Endothelial cell of umbilical vein (primary cell): ENCODE results near the gene KCTD19. TPM values are rescaled to one million over a fixed set of nuclear protein-coding genes. Genes with fewer than 3 reads are reported as not detected.

ENCODE experiments used
- BruUV-seq: library from RNA; stranded (reverse); fragments of 400-500 nt; replicated peaks from 2 replicates; lab custom pipeline; 2021; lab: Mats Ljungman, UMichigan
- CTCF ChIA-PET: fragments of 300-600, 350-600 bp; sonication (Branson Sonifier 250); formaldehyde crosslinking; loops from one replicate; lab custom pipeline; 2021; ENCODE audit warnings: antibody characterized with exemption, inconsistent platforms; lab: Charles Lee
- POLR2A ChIA-PET: fragments of 300-600, 350-600 bp; sonication (Branson Sonifier 250); formaldehyde crosslinking; loops from one replicate; lab custom pipeline; 2021; ENCODE audit warnings: antibody characterized with exemption, inconsistent platforms; lab: Charles Lee
- DNase-seq: peaks from one replicate; pipeline ENCODE4 v3.0.0-alpha.2; 2011; ENCODE audit warnings: low read depth, low spot score
- FAIRE-seq: peaks from 2 replicates; lab custom pipeline; 2011; peaks lifted over from hg19 to GRCh38; lab: Jason Lieb, UNC
- H2AFZ ChIP-seq: 2 replicates; pipeline ENCODE4 v1.6.0; 2012; ENCODE audit warnings: low read depth, low read length, control low read depth, inconsistent platforms
- H3K27ac ChIP-seq: 2 replicates; pipeline ENCODE4 v1.5.1; 2011; ENCODE audit warnings: low read depth, mild to moderate bottlenecking, control low read depth, low read length, moderate library complexity; ENCODE audit not compliant: insufficient read depth
- H3K27me3 ChIP-seq, 2 experiments: 2 replicates each; pipeline versions ENCODE4 v1.6.0 to v1.6.1; 2011; ENCODE audit warnings: low read length in 2 of 2, mixed read lengths in 1 of 2; ENCODE audit not compliant: control insufficient read depth in 2 of 2, insufficient read depth in 2 of 2
- H3K36me3 ChIP-seq, 2 experiments: 2 replicates in 1 of 2; 3 replicates in 1 of 2; pipeline ENCODE4 v1.5.1; 2011; ENCODE audit warnings: low read length in 2 of 2, mild to moderate bottlenecking in 1 of 2, moderate library complexity in 1 of 2; ENCODE audit not compliant: control insufficient read depth in 2 of 2, insufficient read depth in 2 of 2; ENCODE audit errors: extremely low read depth in 1 of 2
- H3K4me1 ChIP-seq: 3 replicates; pipeline ENCODE4 v1.5.1; 2011; ENCODE audit warnings: mild to moderate bottlenecking, low read length; ENCODE audit not compliant: control insufficient read depth, insufficient read depth; ENCODE audit errors: extremely low read depth
- H3K4me2 ChIP-seq: 2 replicates; pipeline ENCODE4 v1.6.1; 2011; ENCODE audit warnings: low read length, control low read depth, mixed read lengths; ENCODE audit not compliant: insufficient read depth
- H3K4me3 ChIP-seq, 3 experiments: fragments of 200-600 bp in 1 of 3; sonication (generic), shearing (Covaris generic) in 1 of 3; replicated peaks in 1 of 3; 2 replicates each; pipeline ENCODE4 v1.5.1; 2011 to 2016; ENCODE audit warnings: control low read depth in 3 of 3, low read length in 3 of 3, mild to moderate bottlenecking in 2 of 3, inconsistent platforms in 1 of 3, low read depth in 1 of 3, moderate library complexity in 1 of 3; ENCODE audit not compliant: insufficient read depth in 1 of 3
- H3K79me2 ChIP-seq: 2 replicates; pipeline ENCODE4 v1.6.0; 2012; ENCODE audit warnings: low read length, inconsistent platforms; ENCODE audit not compliant: control insufficient read depth, insufficient read depth
- H3K9ac ChIP-seq: replicated peaks from 2 replicates; pipeline ENCODE3; 2011; ENCODE audit warnings: low read length, control low read depth; ENCODE audit not compliant: insufficient read depth; ENCODE audit errors: extremely low read depth
- H3K9me1 ChIP-seq: replicated peaks from 3 replicates; pipeline ENCODE4 v1.6.0; 2011; ENCODE audit warnings: mild to moderate bottlenecking, low read length; ENCODE audit not compliant: control insufficient read depth, insufficient read depth; ENCODE audit errors: extremely low read depth
- H3K9me3 ChIP-seq: replicated peaks from 2 replicates; pipeline ENCODE4 v1.5.1; 2012; ENCODE audit warnings: low read length, inconsistent platforms; ENCODE audit not compliant: control insufficient read depth, insufficient read depth
- H4K20me1 ChIP-seq: replicated peaks from 2 replicates; pipeline ENCODE3; 2011; ENCODE audit warnings: mild to moderate bottlenecking, low read length; ENCODE audit not compliant: control insufficient read depth, insufficient read depth; ENCODE audit errors: extremely low read depth
- EZH2 ChIP-seq: IDR thresholded peaks from 2 replicates; pipeline ENCODE4 v1.6.1; 2012; ENCODE audit warnings: borderline replicate concordance, low read depth, mild to moderate bottlenecking, moderate library complexity, low read length, inconsistent platforms; ENCODE audit not compliant: severe bottlenecking
- FOS ChIP-seq: IDR thresholded peaks from 2 replicates; pipeline ENCODE4 v1.6.1; 2011; ENCODE audit warnings: mild to moderate bottlenecking, low read length, moderate library complexity, borderline replicate concordance; ENCODE audit not compliant: insufficient read depth
- GATA2 ChIP-seq: IDR thresholded peaks from 2 replicates; pipeline ENCODE4 v1.7.0; 2011; ENCODE audit warnings: low read depth, mild to moderate bottlenecking, moderate library complexity, mixed read lengths, low read length; ENCODE audit not compliant: insufficient read length, insufficient read depth
- JUN ChIP-seq: IDR thresholded peaks from 2 replicates; pipeline ENCODE4 v1.6.1; 2011; ENCODE audit warnings: borderline replicate concordance, low read depth; ENCODE audit not compliant: insufficient read length, insufficient read depth
- MAX ChIP-seq: IDR thresholded peaks from 2 replicates; pipeline ENCODE4 v1.6.1; 2011; ENCODE audit not compliant: insufficient read depth, insufficient read length
- MYC ChIP-seq: IDR thresholded peaks from one replicate; pipeline ENCODE4 v1.6.1; 2011; ENCODE audit warnings: mild to moderate bottlenecking, low read depth, low read length
- POLR2A ChIP-seq: IDR thresholded peaks from 2 replicates; pipeline ENCODE4 v1.6.1; 2012; ENCODE audit warnings: low read depth, mild to moderate bottlenecking, control low read depth, low read length
- POLR2AphosphoS5 ChIP-seq: IDR thresholded peaks from 2 replicates; pipeline ENCODE4 v1.6.1; 2012; ENCODE audit warnings: low read depth, mild to moderate bottlenecking, control low read depth, low read length, moderate library complexity; ENCODE audit not compliant: insufficient read depth
- dilution Hi-C: fragments of 300-500 bp; cut with MboI; formaldehyde crosslinking; loops from one replicate; pipeline ENCODE4 v1.15.0; 2019; ENCODE audit warnings: low sequenced_read_pairs; ENCODE audit not compliant: extremely low pct_ligation_motif_present
- intact Hi-C: fragments of 100-400 bp; cut with micrococcal nuclease; formaldehyde crosslinking; loops from one replicate; pipeline ENCODE4 v1.10.0; 2022
- polyA plus RNA-seq, 4 experiments: library from polyadenylated mRNA; depleted of rRNA in 3 of 4; stranded (reverse) in 3 of 4; unstranded in 1 of 4; fragments of >200 nt; gene quantifications; 2 replicates each; pipeline versions ENCODE4 v1.2.1 to v1.2.3, GENCODE V29; 2011 to 2012; ENCODE audit warnings: missing spikeins in 1 of 4
- total RNA-seq: library from RNA; stranded (reverse); gene quantifications from 2 replicates; pipeline ENCODE4 v1.2.3, GENCODE V29; 2021
- TF ChIP-seq, protein P1 (sequence below), 2 donors: IDR thresholded peaks; 1 replicate in 1 of 2; 2 replicates in 1 of 2; pipeline ENCODE4 v1.5.1; 2011; ENCODE audit warnings: low read length in 2 of 2, mild to moderate bottlenecking in 2 of 2, moderate library complexity in 2 of 2, control low read depth in 1 of 2, inconsistent platforms in 1 of 2, low read depth in 1 of 2; ENCODE audit not compliant: insufficient read depth in 1 of 2; ENCODE audit errors: extremely low read depth in 1 of 2

The KCTD19 gene
- total and polyA plus RNA-seq, 2 donors (not counting 3 experiments of a cell fraction or from before 2014, with no cell fraction given): 0.21 to 0.44 TPM

GRCh38 chr16:67298277-67298676 lies 28.3 kb downstream of the KCTD19 start:
- CTCF ChIA-PET: interaction anchor here (0.6 to 2.2 kb wide), 3 partner anchors 28 to 322 kb away, joined by 3 to 9 read pairs (median 3); no protein-coding TSS in a partner anchor
- intact Hi-C loops: no loop called here
- Histone ChIP-seq H3K27me3 (no peaks in the 10 kb centered on the region), H3K9me3 (no peaks in the 10 kb centered on the region), H2AFZ (no peak overlapping the region), H4K20me1 (no peaks in the 10 kb centered on the region), H3K79me2 (no peaks in the 10 kb centered on the region), H3K27ac (no peak overlapping the region), H3K9me1 (no peaks in the 10 kb centered on the region), H3K4me3 (no peak overlapping the region), H3K4me2 (no peak overlapping the region), H3K36me3 (no peaks in the 10 kb centered on the region), H3K9ac (no peak overlapping the region), H3K4me1 (no peaks in the 10 kb centered on the region)
- FAIRE-seq (no peak), DNase-seq (no peak)
- BruUV-seq: no TSS peak
- dilution Hi-C loops: no loop called here
- TF ChIP-seq MYC: no peak
- POLR2A ChIA-PET: no interaction called here

- intact Hi-C loops: no loop called here
- no TSS peak for BruUV-seq
- dilution Hi-C loops: no loop called here
- TF ChIP-seq POLR2AphosphoS5 (no peak), GATA2 (no peak), EZH2 (no peak), MYC (no peak), JUN (no peak), MAX (no peak), POLR2A (no peak), FOS (no peak)
- TF ChIP-seq, protein P1, sequence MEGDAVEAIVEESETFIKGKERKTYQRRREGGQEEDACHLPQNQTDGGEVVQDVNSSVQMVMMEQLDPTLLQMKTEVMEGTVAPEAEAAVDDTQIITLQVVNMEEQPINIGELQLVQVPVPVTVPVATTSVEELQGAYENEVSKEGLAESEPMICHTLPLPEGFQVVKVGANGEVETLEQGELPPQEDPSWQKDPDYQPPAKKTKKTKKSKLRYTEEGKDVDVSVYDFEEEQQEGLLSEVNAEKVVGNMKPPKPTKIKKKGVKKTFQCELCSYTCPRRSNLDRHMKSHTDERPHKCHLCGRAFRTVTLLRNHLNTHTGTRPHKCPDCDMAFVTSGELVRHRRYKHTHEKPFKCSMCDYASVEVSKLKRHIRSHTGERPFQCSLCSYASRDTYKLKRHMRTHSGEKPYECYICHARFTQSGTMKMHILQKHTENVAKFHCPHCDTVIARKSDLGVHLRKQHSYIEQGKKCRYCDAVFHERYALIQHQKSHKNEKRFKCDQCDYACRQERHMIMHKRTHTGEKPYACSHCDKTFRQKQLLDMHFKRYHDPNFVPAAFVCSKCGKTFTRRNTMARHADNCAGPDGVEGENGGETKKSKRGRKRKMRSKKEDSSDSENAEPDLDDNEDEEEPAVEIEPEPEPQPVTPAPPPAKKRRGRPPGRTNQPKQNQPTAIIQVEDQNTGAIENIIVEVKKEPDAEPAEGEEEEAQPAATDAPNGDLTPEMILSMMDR (IDR thresholded peaks at IDR 0.05; ENCODE audit: extremely low read depth in 1 of 2, insufficient read depth in 1 of 2, low read depth in 1 of 2, low read length in 2 of 2): no peak
- H3K79me2 ChIP-seq: no peaks in the 10 kb centered on the region
- H3K27me3 ChIP-seq: no peaks in the 10 kb centered on the region
- ChIA-PET POLR2A (no interaction called here), CTCF (interaction anchor here (1.1 to 2.2 kb wide), 5 partner anchors 11 to 103 kb away, joined by 3 to 9 read pairs (median 4); partner anchors contain the start of genes KCTD19 and LRRC36)
- no peaks in the 10 kb centered on the region for H4K20me1 ChIP-seq
- H2AFZ ChIP-seq: no peak overlapping the region
- no peaks in the 10 kb centered on the region for H3K9me1 ChIP-seq
- H3K4me2 ChIP-seq: no peak overlapping the region
- no peaks in the 10 kb centered on the region for H3K4me1 ChIP-seq
- no peak overlapping the region for H3K27ac ChIP-seq
- H3K9ac ChIP-seq: no peak overlapping the region
- H3K4me3 ChIP-seq: no peak overlapping the region
- DNase-seq: no peak
- no peaks in the 10 kb centered on the region for H3K36me3 ChIP-seq
- no peak for FAIRE-seq
- H3K9me3 ChIP-seq: no peaks in the 10 kb centered on the region
Measured at GRCh38 chr16:67296420-67296819, 30.1 kb downstream of the KCTD19 start.
